Endothelial cell (in vitro differentiated cells): ENCODE data around the gene ETV6. TPM values are rescaled to one million over a fixed set of nuclear protein-coding genes. Genes with fewer than 3 reads are reported as not detected.

Source experiments
- DNase-seq: peaks from one replicate; pipeline ENCODE4 v3.0.0; 2021; ENCODE audit warnings: low spot score
- H3K27ac Mint-ChIP-seq: one replicate; pipeline ENCODE4 v1.8.0; 2021; ENCODE audit warnings: mixed read lengths, inconsistent platforms; ENCODE audit not compliant: unreplicated experiment
- H3K27me3 Mint-ChIP-seq: one replicate; pipeline ENCODE4 v1.8.0; 2021; ENCODE audit warnings: mild to moderate bottlenecking, moderate library complexity, mixed read lengths, inconsistent platforms; ENCODE audit not compliant: unreplicated experiment
- H3K36me3 Mint-ChIP-seq: one replicate; pipeline ENCODE4 v1.8.0; 2021; ENCODE audit warnings: mild to moderate bottlenecking, low read depth, mixed read lengths, inconsistent platforms; ENCODE audit not compliant: unreplicated experiment
- H3K4me1 Mint-ChIP-seq: one replicate; pipeline ENCODE4 v1.8.0; 2021; ENCODE audit warnings: mild to moderate bottlenecking, mixed read lengths, inconsistent platforms; ENCODE audit not compliant: unreplicated experiment
- H3K4me3 Mint-ChIP-seq: one replicate; pipeline ENCODE4 v1.8.0; 2021; ENCODE audit warnings: mild to moderate bottlenecking, mixed read lengths, inconsistent platforms; ENCODE audit not compliant: unreplicated experiment
- H3K9me3 Mint-ChIP-seq: one replicate; pipeline ENCODE4 v1.8.0; 2021; ENCODE audit warnings: mixed read lengths, inconsistent platforms; ENCODE audit not compliant: unreplicated experiment
- CTCF ChIP-seq: fragments of 200-600 bp; sonication (generic); IDR thresholded peaks from one replicate; pipeline ENCODE4 v1.5.0; 2021; ENCODE audit warnings: antibody characterized with exemption; ENCODE audit not compliant: unreplicated experiment
- total RNA-seq: library from RNA; stranded (reverse); fragmentation: NEBNext Ultra II Directional; extraction: Animal tissue kit (Norgen Biotek cat#: 25700); gene quantifications from one replicate; pipeline ENCODE4 v1.2.1, GENCODE V29; 2021; ENCODE audit not compliant: unreplicated experiment

The ETV6 gene
- total RNA-seq, 1 donor from 2014 or later, result 98.7 TPM

GRCh38 chr12:11886339-11886738 is 236.9 kb downstream of the ETV6 start:
- no peak for TF ChIP-seq CTCF
- H3K9me3 Mint-ChIP-seq, result no peaks in the 10 kb centered on the region
- peaks cover 76% of the 10 kb centered on the region for H3K4me1 Mint-ChIP-seq
- H3K27me3 Mint-ChIP-seq, result peaks cover 9% of the 10 kb centered on the region
- no peak for DNase-seq
- H3K36me3 Mint-ChIP-seq, result peaks cover 67% of the 10 kb centered on the region
- peak overlapping the region; percentile 97 for H3K27ac Mint-ChIP-seq
- peak overlapping the region; percentile 13 for H3K4me3 Mint-ChIP-seq

GRCh38 chr12:11888029-11888428 is 238.6 kb downstream of the ETV6 start:
- peaks cover 14% of the 10 kb centered on the region for H3K27me3 Mint-ChIP-seq
- DNase-seq, result no peak
- no peaks in the 10 kb centered on the region for H3K9me3 Mint-ChIP-seq
- no peak for TF ChIP-seq CTCF
- H3K4me1 Mint-ChIP-seq, result peaks cover 76% of the 10 kb centered on the region
- H3K36me3 Mint-ChIP-seq, result peaks cover 61% of the 10 kb centered on the region
- H3K4me3 Mint-ChIP-seq, result peak overlapping the region; percentile 67
- peak overlapping the region; percentile 64 for H3K27ac Mint-ChIP-seq

- peaks cover 51% of the 10 kb centered on the region for H3K36me3 Mint-ChIP-seq
- peak overlapping the region; percentile 67 for H3K27ac Mint-ChIP-seq
- no peaks in the 10 kb centered on the region for H3K9me3 Mint-ChIP-seq
- peaks cover 50% of the 10 kb centered on the region for H3K4me1 Mint-ChIP-seq
- peaks cover 12% of the 10 kb centered on the region for H3K27me3 Mint-ChIP-seq
- peak overlapping the region; percentile 79 for H3K4me3 Mint-ChIP-seq
- no peak for DNase-seq
- TF ChIP-seq CTCF, result no peak
These were observed 241.9 kb downstream of the ETV6 start for GRCh38 chr12:11891346-11891745.

- Mint-ChIP-seq H3K36me3 (peaks cover 46% of the 10 kb centered on the region), H3K27me3 (peaks cover 12% of the 10 kb centered on the region), H3K4me1 (peaks cover 45% of the 10 kb centered on the region), H3K9me3 (no peaks in the 10 kb centered on the region), H3K27ac (peak overlapping the region; percentile 67), H3K4me3 (peak overlapping the region; percentile 79)
- DNase-seq, result no peak
- TF ChIP-seq CTCF, result peak; percentile 41
These were observed 242.4 kb downstream of the ETV6 start for GRCh38 chr12:11891754-11892386.

- no peak overlapping the region for H3K4me3 Mint-ChIP-seq
- H3K9me3 Mint-ChIP-seq, result no peaks in the 10 kb centered on the region
- H3K4me1 Mint-ChIP-seq, result peaks cover 36% of the 10 kb centered on the region
- TF ChIP-seq CTCF, result no peak
- peaks cover 9% of the 10 kb centered on the region for H3K27me3 Mint-ChIP-seq
- H3K36me3 Mint-ChIP-seq, result peaks cover 33% of the 10 kb centered on the region
- H3K27ac Mint-ChIP-seq, result no peak overlapping the region
- DNase-seq, result no peak
These were observed 244.5 kb downstream of the ETV6 start for GRCh38 chr12:11893998-11894397.
